ENCODE data around the gene CDV3.

DNA sequence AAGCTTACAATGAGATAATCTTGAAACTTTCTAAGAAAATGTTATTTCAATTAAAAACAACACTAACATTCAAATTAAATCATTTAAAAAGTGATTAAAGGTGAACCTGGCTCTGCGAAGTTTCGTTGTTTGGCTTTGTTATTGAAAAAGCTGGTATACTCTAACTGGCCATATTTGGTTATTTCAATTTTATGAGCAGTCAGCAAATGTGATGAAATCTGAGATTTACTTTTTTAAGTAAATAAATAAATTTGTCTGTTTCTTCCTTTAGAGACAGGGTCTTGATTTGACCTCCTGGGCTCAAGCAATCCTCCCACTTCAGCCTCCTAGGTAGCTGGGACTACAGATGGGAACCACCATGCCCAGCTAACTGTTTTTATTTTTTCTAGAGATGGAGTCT lies 38.0 kb downstream of the CDV3 start:
- TF ChIP-seq, protein P1, sequence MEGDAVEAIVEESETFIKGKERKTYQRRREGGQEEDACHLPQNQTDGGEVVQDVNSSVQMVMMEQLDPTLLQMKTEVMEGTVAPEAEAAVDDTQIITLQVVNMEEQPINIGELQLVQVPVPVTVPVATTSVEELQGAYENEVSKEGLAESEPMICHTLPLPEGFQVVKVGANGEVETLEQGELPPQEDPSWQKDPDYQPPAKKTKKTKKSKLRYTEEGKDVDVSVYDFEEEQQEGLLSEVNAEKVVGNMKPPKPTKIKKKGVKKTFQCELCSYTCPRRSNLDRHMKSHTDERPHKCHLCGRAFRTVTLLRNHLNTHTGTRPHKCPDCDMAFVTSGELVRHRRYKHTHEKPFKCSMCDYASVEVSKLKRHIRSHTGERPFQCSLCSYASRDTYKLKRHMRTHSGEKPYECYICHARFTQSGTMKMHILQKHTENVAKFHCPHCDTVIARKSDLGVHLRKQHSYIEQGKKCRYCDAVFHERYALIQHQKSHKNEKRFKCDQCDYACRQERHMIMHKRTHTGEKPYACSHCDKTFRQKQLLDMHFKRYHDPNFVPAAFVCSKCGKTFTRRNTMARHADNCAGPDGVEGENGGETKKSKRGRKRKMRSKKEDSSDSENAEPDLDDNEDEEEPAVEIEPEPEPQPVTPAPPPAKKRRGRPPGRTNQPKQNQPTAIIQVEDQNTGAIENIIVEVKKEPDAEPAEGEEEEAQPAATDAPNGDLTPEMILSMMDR (IDR thresholded peaks at IDR 0.05) = no peak
- TF ChIP-seq ZFX (IDR thresholded peaks at IDR 0.05; ENCODE audit: borderline replicate concordance) = no peak
